NCI-H82 treated with DMSO at 0.1 percent for 48 hours (cell line): Measurements from ENCODE around the gene FIG4.
A peak's percentile ranks its signal among the peaks of the same experiment; 100 is the strongest.
"Not testable (repeated sequence)": the region's sequence is repeated elsewhere in the genome, so short reads cannot be mapped to it uniquely, and the experiment has no call there.

Source experiments
- DNase-seq: peaks from one replicate; lab custom pipeline; 2025; ENCODE audit not compliant: unreplicated experiment; lab: John Stamatoyannopoulos, UW

FIG4 gene

GRCh38 chr6:109701774-109702173 is 10.7 kb downstream of the FIG4 start:
- peak; percentile 81 for DNase-seq

GRCh38 chr6:109702791-109703190 is 11.7 kb downstream of the FIG4 start:
- no peak for DNase-seq

GRCh38 chr6:109705258-109705657 is 14.2 kb downstream of the FIG4 start:
- DNase-seq = peak; percentile 90

- no peak for DNase-seq
These were observed 15.4 kb downstream of the FIG4 start for GRCh38 chr6:109706513-109706912.

GRCh38 chr6:109708099-109708498 is 17.0 kb downstream of the FIG4 start:
- not testable (repeated sequence) for DNase-seq

- DNase-seq = no peak
These were observed 22.0 kb downstream of the FIG4 start for GRCh38 chr6:109713097-109713496.

- DNase-seq = peak; percentile 26
These were observed 23.1 kb downstream of the FIG4 start for GRCh38 chr6:109714166-109714565.

- DNase-seq = no peak
These were observed 23.5 kb downstream of the FIG4 start for GRCh38 chr6:109714611-109715010.

GRCh38 chr6:109715616-109716015 is 24.5 kb downstream of the FIG4 start:
- no peak for DNase-seq

GRCh38 chr6:109717971-109718370 is 26.9 kb downstream of the FIG4 start:
- DNase-seq = no peak

GRCh38 chr6:109718991-109719390 is 27.9 kb downstream of the FIG4 start:
- DNase-seq = no peak

GRCh38 chr6:109720311-109720710 is 29.2 kb downstream of the FIG4 start:
- DNase-seq = no peak

GRCh38 chr6:109722011-109722410 is 30.9 kb downstream of the FIG4 start:
- DNase-seq = no peak

- DNase-seq = no peak
These were observed 31.6 kb downstream of the FIG4 start for GRCh38 chr6:109722564-109723254.

GRCh38 chr6:109725250-109725649 is 34.2 kb downstream of the FIG4 start:
- DNase-seq = not testable (repeated sequence)

GRCh38 chr6:109736273-109737025 is 45.4 kb downstream of the FIG4 start:
- DNase-seq = no peak

GRCh38 chr6:109738255-109738654 is 47.2 kb downstream of the FIG4 start:
- no peak for DNase-seq

- no peak for DNase-seq
These were observed 47.6 kb downstream of the FIG4 start for GRCh38 chr6:109738667-109739066.

GRCh38 chr6:109739686-109740085 is 48.6 kb downstream of the FIG4 start:
- no peak for DNase-seq

GRCh38 chr6:109740787-109741186 is 49.7 kb downstream of the FIG4 start:
- no peak for DNase-seq

- no peak for DNase-seq
These were observed 52.6 kb downstream of the FIG4 start for GRCh38 chr6:109743739-109744138.

GRCh38 chr6:109744779-109745178 is 53.7 kb downstream of the FIG4 start:
- not testable (repeated sequence) for DNase-seq

- no peak for DNase-seq
These were observed 56.1 kb downstream of the FIG4 start for GRCh38 chr6:109747221-109747620.
